Ramos (cell line): Measurements from ENCODE around the gene DSG3.

ENCODE experiments used
- in situ Hi-C: fragments of 300-500 bp; cut with MboI; formaldehyde crosslinking; loops from one replicate; pipeline ENCODE4 v1.14.3; 2022; ENCODE audit warnings: low sequenced_read_pairs; ENCODE audit not compliant: unreplicated experiment

The DSG3 gene

DNA sequence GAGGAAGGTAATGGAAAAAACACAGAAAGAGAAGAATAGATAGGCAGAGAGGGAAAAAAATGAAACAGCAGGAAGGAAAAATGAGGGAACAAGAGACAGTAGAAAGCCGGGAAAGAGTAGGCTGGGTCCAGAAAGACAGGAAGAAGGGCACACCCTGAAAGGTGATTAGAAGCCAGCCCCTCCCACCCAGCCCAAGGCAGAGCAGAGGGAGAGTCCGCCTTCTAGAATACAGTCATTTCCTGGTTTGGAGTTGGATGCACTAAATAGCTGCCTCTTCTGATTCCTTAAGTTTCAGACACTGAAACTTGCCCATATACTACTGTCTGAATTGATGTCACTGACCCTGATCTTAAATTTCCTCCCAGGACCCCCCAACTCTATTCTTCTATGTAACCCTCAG is 17.9 kb upstream of the DSG3 start:
- in situ Hi-C loops: no loop called here

DNA sequence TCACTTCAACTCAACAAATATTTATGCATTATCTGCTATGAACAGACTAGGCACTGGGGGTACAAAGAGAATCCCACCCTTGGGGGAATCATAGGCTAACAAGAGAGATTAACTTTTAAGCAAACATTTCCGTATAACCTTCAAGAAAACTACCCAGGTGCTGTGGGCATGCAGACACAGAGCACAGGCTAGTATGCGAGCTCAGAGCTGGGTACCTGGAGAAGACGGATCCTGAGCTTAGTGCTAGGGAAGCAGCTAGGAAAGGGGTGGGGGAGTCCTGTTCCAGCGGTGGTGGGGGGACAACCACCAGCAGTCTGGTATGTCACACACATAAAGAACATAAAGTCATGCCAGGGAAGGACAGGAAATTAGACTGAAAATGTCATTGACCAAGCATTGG is 17.5 kb upstream of the DSG3 start:
- in situ Hi-C loops: no loop called here

DNA sequence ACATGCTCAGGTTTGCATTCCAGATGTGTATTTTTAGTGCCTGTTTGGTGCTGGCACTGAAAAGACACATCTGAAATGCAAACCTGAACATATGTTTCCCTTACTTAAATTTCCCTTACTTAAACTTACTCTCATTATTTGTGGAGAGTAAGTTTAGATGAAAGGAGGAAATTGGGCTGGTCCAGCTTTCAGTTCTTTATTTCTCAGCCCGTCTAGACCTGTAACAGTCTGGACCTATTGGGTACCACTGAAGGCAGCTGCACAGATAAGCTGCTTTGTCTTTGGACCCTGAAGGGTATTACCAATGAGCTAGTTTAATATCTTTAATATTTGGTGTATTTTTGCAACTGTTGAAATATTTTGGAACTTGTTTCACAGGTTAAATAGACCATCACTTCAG is 17.0 kb upstream of the DSG3 start:
- in situ Hi-C loops: no loop called here

GRCh38 chr18:31432316-31432715 is 15.2 kb upstream of the DSG3 start:
- in situ Hi-C loops: no loop called here

- in situ Hi-C loops: no loop called here
Measured at GRCh38 chr18:31436825-31437224, 10.7 kb upstream of the DSG3 start.

- in situ Hi-C loops: no loop called here
Measured at GRCh38 chr18:31438402-31438801, 9.1 kb upstream of the DSG3 start.

DNA sequence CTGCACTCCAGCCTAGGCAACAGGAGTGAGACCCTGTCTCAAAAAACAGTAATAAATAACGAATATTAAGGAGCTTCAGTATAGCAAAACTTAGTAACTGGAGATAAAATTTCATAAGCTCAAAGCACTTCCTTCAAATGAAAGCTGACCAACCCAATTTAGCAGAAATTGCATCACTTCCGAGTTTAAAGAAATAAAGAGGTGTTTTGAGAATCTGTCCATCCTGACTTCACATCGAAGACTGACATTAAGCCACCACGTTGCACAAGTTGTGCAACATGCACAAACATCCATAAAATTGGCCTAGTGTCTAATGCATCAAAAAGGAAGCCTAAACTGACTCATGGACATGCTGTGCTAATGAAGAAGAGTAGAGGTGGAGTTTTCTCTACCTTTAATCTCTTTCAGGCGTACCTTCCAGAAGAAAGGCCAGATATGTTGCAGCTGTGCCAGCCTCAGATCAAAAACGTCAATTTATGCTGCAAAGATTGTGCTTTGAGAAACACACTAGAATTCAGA is 7.7 kb upstream of the DSG3 start:
- in situ Hi-C loops: no loop called here

GRCh38 chr18:31440787-31441186 is 6.8 kb upstream of the DSG3 start:
- in situ Hi-C loops: no loop called here

DNA sequence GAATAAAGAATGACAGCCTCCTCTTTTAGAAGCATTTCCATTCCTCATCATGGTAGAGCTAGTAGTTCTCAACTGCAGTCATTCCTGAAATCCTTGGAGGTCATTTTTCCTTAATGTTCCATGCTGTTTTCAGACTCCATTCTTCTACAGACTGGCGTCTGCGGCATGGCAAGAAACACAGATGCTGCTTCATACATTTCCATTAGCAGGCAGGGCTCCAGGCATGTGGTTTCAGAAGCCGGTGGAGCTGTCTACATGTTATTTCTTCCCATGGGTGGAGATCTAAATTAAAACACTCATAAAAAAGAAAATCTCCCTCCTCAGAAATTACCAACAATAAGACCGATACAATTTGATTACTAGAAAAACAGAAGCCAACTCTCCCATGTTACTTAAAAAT is 6.0 kb upstream of the DSG3 start:
- in situ Hi-C loops: no loop called here

- in situ Hi-C loops: no loop called here
Measured at GRCh38 chr18:31444142-31444541, 3.4 kb upstream of the DSG3 start.

- in situ Hi-C loops: no loop called here
Measured at GRCh38 chr18:31445908-31446307, 1.6 kb upstream of the DSG3 start.

DNA sequence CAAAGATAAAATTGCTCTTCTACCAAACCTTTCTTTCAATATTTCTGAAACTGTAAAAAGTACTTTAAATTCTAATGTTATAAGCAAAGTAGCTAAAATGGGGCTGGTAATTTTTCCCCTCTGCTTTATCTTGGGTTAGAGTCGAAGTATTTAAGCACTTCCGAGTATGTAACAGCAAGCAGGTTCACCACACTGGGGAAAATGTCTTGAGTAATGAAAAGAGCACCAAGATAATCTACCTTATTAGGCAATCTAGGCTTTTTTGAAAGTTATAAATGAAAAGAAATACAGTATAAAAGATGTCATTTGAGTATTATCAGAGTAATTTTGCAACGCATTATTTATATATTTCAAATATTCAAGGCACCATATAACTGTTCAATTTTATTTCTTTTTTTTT is 687 bp upstream of the DSG3 start:
- in situ Hi-C loops: no loop called here

DNA sequence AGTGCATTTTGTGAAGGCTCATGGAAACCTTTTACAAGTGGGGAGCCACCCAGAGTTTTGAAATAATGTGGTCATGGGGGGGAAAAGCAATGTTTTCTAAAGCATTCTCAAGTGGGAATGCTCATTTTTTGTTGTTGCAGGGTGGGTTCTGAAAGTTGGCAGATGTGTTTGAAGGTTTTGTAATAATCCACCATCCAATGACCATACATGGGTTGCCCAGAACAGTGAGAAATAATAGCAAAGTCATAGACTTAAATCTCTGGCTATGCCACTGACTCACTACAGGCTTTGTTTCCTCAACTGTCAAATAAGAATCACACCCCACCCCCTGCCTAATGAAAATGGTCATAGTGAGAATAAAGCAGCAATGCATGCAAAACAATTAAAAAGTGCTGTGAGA is 2.9 kb downstream of the DSG3 start:
- in situ Hi-C loops: no loop called here

GRCh38 chr18:31451625-31452024 is 4.1 kb downstream of the DSG3 start:
- in situ Hi-C loops: no loop called here

DNA sequence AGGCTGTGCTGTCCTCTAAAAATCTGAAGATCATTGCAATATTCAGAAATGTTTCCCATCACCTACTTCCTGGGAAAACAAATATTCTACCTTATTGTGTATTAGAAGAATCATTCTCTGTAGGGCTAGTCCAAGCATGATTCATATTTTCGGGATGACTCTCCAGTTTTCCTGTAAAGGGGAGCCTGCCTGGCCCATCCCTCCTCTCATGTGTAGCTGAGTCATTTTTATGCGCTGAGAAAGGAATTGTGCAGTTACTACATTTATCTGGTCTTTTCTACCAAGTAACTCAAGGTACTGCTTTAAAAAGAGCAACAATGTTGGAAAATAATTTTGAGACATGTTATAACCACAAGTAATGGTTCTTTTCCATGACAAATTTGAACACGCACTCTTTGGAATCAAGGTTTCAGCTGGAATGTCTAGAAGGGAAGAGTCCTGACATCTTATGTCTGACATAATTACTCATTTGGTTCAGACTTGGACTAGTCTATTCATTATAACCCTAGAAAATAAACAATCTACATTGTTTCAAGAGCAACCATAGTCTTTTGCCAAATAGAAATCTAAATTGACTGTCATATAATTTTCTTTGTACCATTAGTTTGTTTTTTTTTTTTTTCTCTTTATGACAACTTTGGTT is 6.6 kb downstream of the DSG3 start:
- in situ Hi-C loops: no loop called here

DNA sequence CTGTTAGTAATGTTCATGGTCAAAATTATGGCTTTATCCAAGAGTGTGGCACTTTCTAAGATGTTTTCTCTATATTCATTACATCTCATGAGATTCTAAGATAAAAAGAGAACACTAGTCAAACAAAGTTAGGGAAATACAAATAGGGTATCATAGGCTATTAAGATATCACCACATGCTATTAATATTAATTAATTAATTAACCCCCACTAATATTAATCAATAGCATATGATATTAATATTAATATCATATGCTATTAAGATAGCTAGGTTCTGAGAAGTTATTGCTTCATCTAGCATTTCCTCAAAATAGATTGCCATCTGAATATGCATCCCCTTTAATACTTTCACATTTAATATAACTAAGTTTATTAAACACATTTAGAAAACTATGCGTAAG is 22.1 kb downstream of the DSG3 start:
- in situ Hi-C loops: no loop called here

- in situ Hi-C loops: no loop called here
Measured at GRCh38 chr18:31478688-31479087, 31.1 kb downstream of the DSG3 start.

- in situ Hi-C loops: no loop called here
Measured at GRCh38 chr18:31482051-31482450, 34.5 kb downstream of the DSG3 start.

- in situ Hi-C loops: no loop called here
Measured at GRCh38 chr18:31483396-31483795, 35.9 kb downstream of the DSG3 start.

DNA sequence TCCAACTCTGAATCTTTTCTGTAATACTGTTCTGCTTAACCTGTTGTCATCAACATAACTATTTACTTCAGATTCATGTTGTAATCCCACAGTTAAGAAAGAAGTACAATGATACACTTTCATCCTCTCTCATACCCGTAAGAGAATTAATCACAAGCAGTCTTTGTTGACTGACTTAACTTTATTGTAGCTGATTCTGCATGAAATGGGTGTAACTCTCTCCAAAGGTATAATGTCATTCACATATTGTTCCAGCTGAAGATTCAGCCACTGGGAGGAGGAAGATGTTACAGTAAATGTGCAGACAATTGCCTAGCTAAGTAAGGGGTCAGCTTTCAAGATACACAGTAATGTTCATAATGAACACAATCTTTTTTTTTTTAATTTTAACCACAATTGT is 36.9 kb downstream of the DSG3 start:
- in situ Hi-C loops: no loop called here

DNA sequence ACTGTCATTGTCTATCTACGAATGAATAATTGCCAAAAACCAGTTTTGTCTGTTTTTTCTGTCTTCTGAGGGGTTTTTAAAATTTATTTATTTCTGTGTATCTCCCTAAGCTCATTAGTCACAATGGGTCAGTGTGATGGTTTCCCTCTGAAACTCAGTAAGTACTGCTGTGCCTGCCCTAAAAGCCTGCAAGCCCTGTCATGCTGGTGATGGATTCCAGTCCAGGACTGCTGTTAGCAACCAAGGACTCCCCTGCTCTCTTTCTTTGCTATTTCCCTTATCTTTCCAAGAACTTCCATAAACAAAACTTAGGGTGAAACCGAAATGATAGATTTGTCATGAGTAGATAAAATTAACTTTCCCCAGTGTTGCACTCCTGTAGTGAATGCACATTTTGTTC is 38.6 kb downstream of the DSG3 start:
- in situ Hi-C loops: no loop called here

DNA sequence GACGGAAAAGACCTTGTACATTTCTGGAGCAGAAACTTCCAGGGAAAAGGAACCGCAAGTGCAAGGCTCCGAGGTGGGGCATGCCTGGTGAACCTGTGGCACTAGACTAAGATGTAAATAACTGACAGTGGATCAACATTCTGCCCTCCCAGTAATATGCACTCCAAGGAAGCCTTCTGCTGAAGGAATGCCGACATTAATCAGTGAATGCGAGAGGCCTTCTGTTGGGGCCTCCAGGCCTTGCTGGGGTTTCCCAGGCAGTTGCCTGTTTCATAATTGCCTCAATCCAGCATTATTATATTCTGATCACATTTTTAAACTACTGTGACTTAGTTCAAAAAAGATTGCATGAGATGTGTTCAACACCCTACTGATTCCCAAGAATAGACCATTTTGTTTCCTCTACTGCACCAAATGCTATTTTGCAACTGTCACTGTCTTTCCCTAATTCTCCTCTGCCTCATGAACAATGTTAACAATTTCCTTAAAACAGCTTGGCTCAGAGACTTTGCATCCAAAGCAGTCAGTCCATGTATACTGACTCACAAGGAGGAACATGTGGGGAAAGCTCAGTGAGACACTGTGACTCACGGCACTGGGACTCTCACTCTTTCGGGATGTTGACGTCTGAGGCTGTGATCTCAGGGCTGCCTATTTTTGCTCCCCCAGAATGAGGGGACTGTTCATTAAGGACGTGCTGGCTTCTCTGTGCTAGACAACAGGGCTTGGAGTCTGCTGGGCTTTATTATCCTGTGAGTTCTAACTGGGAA is 39.9 kb downstream of the DSG3 start:
- in situ Hi-C loops: no loop called here
